Suprapubic skin (tissue), 3 donors: ENCODE measurements around the gene IER3.

ENCODE experiments used
- EP300 ChIP-seq: sonication (generic); formaldehyde crosslinking; IDR thresholded peaks from one replicate; pipeline ENCODE4 v1.6.1; 2017; ENCODE audit warnings: antibody characterized with exemption
- POLR2A ChIP-seq, 2 donors: fragments of 450-650 bp; IDR thresholded peaks; one replicate each; pipeline ENCODE4 v1.6.1; 2017; ENCODE audit warnings: antibody characterized with exemption in 2 of 2, mild to moderate bottlenecking in 2 of 2, moderate library complexity in 2 of 2
- TF ChIP-seq, protein P1 (sequence below), 2 donors: fragments of 200-600 bp in 1 of 2; fragments of 450-650 bp in 1 of 2; sonication (generic) in 1 of 2; IDR thresholded peaks; one replicate each; pipeline ENCODE4 v1.5.1; 2016 to 2019; ENCODE audit warnings: antibody characterized with exemption in 2 of 2, mild to moderate bottlenecking in 1 of 2, moderate library complexity in 1 of 2

DNA sequence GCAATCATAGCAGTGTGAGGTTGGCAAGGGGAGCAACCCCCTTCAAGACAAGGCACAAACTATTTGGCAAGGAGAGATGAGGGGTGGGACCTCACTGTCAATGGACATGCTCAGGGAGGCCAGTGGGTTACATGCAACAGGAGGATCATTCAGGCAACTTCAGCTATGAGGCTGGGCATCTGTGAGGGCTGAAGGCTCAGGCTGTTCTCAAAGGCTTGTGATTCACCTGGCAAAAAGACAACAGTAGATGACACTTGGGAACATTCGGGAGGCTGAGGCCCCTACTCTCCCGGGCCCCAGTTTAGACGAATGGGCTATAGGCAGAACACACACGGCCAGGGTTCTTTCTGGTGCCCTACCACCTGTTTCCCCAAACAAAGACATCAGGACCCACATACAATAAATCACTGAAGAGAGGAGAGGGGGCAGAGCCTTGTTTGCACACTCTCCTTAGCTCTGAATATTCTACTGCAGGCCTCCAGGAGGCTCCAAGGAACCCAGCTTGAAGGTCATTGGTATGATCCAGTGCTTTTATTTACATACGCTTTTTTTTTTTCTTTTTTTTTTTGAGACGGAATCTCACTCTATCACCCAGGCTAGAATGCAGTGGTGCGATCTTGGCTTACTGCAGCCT lies 16.3 kb downstream of the IER3 start:
- TF ChIP-seq POLR2A (IDR thresholded peaks at IDR 0.05) (no peak), EP300 (no peak)
- TF ChIP-seq, protein P1, sequence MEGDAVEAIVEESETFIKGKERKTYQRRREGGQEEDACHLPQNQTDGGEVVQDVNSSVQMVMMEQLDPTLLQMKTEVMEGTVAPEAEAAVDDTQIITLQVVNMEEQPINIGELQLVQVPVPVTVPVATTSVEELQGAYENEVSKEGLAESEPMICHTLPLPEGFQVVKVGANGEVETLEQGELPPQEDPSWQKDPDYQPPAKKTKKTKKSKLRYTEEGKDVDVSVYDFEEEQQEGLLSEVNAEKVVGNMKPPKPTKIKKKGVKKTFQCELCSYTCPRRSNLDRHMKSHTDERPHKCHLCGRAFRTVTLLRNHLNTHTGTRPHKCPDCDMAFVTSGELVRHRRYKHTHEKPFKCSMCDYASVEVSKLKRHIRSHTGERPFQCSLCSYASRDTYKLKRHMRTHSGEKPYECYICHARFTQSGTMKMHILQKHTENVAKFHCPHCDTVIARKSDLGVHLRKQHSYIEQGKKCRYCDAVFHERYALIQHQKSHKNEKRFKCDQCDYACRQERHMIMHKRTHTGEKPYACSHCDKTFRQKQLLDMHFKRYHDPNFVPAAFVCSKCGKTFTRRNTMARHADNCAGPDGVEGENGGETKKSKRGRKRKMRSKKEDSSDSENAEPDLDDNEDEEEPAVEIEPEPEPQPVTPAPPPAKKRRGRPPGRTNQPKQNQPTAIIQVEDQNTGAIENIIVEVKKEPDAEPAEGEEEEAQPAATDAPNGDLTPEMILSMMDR (IDR thresholded peaks at IDR 0.05): no peak
